Activated CD4-positive, alpha-beta T cell treated with anti-CD3 and anti-CD28 coated beads, Interleukin-2, amount 10 ng/mL, durations not matched to agents 24 days and 14 days (primary cell): ENCODE results near the gene TNPO1. TPM values are rescaled to one million over a fixed set of nuclear protein-coding genes. Genes with fewer than 3 reads are reported as not detected.

Experiments used
- DNase-seq: peaks from one replicate; pipeline ENCODE4 v3.0.0; 2022
- H3K27ac Mint-ChIP-seq: one replicate; pipeline ENCODE4 v1.8.0; 2022; ENCODE audit warnings: mild to moderate bottlenecking, mixed read lengths
- H3K27me3 Mint-ChIP-seq: one replicate; pipeline ENCODE4 v1.8.0; 2022; ENCODE audit warnings: mixed read lengths
- H3K36me3 Mint-ChIP-seq: one replicate; pipeline ENCODE4 v1.8.0; 2022; ENCODE audit warnings: low read depth, mild to moderate bottlenecking, mixed read lengths
- H3K4me1 Mint-ChIP-seq: one replicate; pipeline ENCODE4 v1.8.0; 2021; ENCODE audit warnings: mixed read lengths
- H3K4me3 Mint-ChIP-seq: one replicate; pipeline ENCODE4 v1.8.0; 2022; ENCODE audit warnings: mild to moderate bottlenecking, moderate library complexity, mixed read lengths
- H3K9me3 Mint-ChIP-seq: one replicate; pipeline ENCODE4 v1.8.0; 2021; ENCODE audit warnings: mixed read lengths
- intact Hi-C: fragments of 100-400 bp; cut with micrococcal nuclease; formaldehyde crosslinking; loops from one replicate; pipeline ENCODE4 v1.15.1; 2023
- total RNA-seq: library from RNA; stranded (reverse); gene quantifications from 2 replicates; pipeline ENCODE4 v1.2.3, GENCODE V29; 2022

Gene TNPO1
- total RNA-seq, 1 donor from 2014 or later = 138 TPM

GRCh38 chr5:72834924-72835323 is 18.5 kb downstream of the TNPO1 start:
- no peak overlapping the region for H3K4me3 Mint-ChIP-seq
- no peaks in the 10 kb centered on the region for H3K36me3 Mint-ChIP-seq
- H3K9me3 Mint-ChIP-seq = no peaks in the 10 kb centered on the region
- H3K27me3 Mint-ChIP-seq = peaks cover 26% of the 10 kb centered on the region
- intact Hi-C loops = no loop called here
- H3K27ac Mint-ChIP-seq = no peak overlapping the region
- no peak for DNase-seq
- no peaks in the 10 kb centered on the region for H3K4me1 Mint-ChIP-seq

DNA sequence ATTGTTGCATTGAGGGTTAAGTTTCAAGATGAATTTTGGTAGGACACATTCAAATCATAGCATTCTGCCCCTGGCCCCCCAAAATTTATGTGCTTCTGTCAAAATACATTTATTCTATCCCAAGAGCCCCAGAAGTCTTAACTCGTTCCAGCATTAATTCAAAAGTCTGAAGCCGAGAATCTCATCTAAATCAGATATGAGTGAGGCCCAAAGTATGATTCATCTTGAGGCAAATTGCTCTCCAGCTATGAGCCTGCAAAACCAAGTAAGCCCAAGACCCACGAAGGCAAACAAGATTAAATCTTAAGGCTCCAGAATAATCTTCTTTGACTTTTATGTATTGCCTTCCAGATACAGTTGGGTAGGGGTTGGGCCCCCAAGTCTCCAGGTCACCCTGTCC is 19.2 kb downstream of the TNPO1 start:
- no peak overlapping the region for H3K27ac Mint-ChIP-seq
- H3K9me3 Mint-ChIP-seq = no peaks in the 10 kb centered on the region
- intact Hi-C loops = no loop called here
- H3K4me3 Mint-ChIP-seq = no peak overlapping the region
- peaks cover 30% of the 10 kb centered on the region for H3K27me3 Mint-ChIP-seq
- no peaks in the 10 kb centered on the region for H3K36me3 Mint-ChIP-seq
- no peaks in the 10 kb centered on the region for H3K4me1 Mint-ChIP-seq
- DNase-seq = no peak

DNA sequence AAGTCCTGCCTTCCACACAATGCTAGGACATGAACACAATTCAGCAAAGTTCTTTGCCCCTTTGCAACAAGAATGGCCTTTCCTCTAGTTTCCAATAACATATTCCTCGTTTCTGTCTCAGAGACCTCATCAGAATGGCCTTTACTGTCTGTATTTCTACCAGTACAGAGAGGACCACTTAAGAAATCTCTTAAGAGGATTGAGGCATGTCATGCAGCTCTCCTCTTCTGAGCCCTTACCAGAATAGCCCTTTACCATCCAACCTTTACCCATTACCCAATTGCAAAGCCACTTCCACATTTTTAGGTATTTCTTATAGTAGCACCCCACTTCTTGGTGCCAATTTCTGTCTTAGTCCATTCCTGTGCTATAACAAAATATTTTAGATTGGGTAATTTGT is 20.3 kb downstream of the TNPO1 start:
- no peaks in the 10 kb centered on the region for H3K4me1 Mint-ChIP-seq
- peaks cover 34% of the 10 kb centered on the region for H3K27me3 Mint-ChIP-seq
- no peak overlapping the region for H3K27ac Mint-ChIP-seq
- H3K9me3 Mint-ChIP-seq = no peaks in the 10 kb centered on the region
- intact Hi-C loops = no loop called here
- H3K4me3 Mint-ChIP-seq = no peak overlapping the region
- DNase-seq = no peak
- H3K36me3 Mint-ChIP-seq = no peaks in the 10 kb centered on the region

- no peaks in the 10 kb centered on the region for H3K9me3 Mint-ChIP-seq
- no peak overlapping the region for H3K4me3 Mint-ChIP-seq
- no peak overlapping the region for H3K27ac Mint-ChIP-seq
- DNase-seq = no peak
- H3K36me3 Mint-ChIP-seq = no peaks in the 10 kb centered on the region
- intact Hi-C loops = loop anchor here (2.0 kb wide), 1 partner anchor 19 kb away; no protein-coding TSS in a partner anchor
- peaks cover 31% of the 10 kb centered on the region for H3K27me3 Mint-ChIP-seq
- H3K4me1 Mint-ChIP-seq = no peaks in the 10 kb centered on the region
These were observed 21.1 kb downstream of the TNPO1 start for GRCh38 chr5:72837524-72838096.

GRCh38 chr5:72840041-72840440 is 23.6 kb downstream of the TNPO1 start:
- Mint-ChIP-seq H3K4me1 (peaks cover 3% of the 10 kb centered on the region), H3K36me3 (no peaks in the 10 kb centered on the region), H3K27me3 (peaks cover 45% of the 10 kb centered on the region), H3K9me3 (no peaks in the 10 kb centered on the region), H3K27ac (no peak overlapping the region), H3K4me3 (no peak overlapping the region)
- DNase-seq = no peak
- intact Hi-C loops = no loop called here

DNA sequence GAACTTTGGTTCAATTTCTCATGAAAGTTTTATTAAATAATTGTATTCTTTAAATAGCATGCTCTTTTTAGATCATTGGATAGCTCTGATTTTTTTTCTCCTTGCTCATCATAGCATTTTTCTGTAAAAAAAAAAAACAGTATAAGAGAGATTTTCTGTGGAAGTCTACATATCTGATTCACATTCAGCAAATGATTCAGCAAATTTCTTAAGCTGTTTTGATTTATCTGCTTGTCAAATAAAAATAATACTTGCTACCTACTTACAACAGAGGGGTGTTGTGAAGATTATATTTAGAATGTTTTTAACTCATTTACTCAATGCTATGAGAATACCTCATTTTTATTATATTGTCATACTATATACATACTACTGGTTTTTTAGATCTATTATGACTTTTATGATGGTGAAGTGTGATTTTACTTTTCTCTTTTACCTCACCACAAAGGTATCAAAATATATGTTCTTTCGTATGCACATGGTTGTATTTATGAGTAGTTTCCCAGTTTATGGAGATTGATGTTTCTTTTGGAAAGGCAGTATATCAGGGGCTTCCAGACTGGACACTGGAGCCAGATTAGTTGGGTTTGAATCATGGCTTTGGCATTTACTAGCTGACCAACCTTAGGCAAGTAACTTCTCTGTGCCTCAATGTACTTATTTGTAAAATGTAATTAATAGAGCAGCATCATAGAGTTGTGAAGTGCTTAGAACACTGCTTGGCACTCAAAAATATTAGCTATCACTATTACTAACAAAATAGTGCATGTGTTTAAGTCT is 25.5 kb downstream of the TNPO1 start:
- intact Hi-C loops = no loop called here
- Mint-ChIP-seq H3K4me1 (peaks cover 4% of the 10 kb centered on the region), H3K36me3 (no peaks in the 10 kb centered on the region), H3K9me3 (no peaks in the 10 kb centered on the region), H3K27ac (no peak overlapping the region), H3K4me3 (no peak overlapping the region), H3K27me3 (peaks cover 44% of the 10 kb centered on the region)
- no peak for DNase-seq

DNA sequence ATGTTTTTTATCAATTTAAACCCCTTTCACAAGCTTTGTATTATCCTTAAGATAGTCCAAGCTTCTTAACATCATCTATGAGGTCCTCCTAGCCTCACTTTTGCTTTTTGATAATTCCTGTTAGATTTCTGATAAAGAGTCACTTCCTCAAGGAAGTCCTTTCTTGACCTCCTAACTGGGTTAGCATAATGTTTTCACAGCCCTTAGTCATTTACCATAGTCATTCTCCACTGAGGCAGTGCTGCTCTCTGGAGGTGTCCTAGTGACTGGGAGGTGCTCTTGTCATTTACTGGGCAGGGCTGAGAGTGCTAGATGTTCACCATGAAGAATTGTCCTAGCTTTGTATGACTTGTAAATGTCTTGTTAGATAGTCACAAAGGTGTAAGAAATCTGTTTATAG is 26.4 kb downstream of the TNPO1 start:
- no peak for DNase-seq
- Mint-ChIP-seq H3K9me3 (no peaks in the 10 kb centered on the region), H3K4me3 (no peak overlapping the region), H3K36me3 (peaks cover under 1% of the 10 kb centered on the region), H3K27me3 (peaks cover 41% of the 10 kb centered on the region), H3K4me1 (peaks cover 7% of the 10 kb centered on the region), H3K27ac (no peak overlapping the region)
- intact Hi-C loops = no loop called here

GRCh38 chr5:72844218-72844603 is 27.8 kb downstream of the TNPO1 start:
- Mint-ChIP-seq H3K27ac (no peak overlapping the region), H3K4me3 (no peak overlapping the region), H3K4me1 (peaks cover 11% of the 10 kb centered on the region), H3K36me3 (peaks cover 9% of the 10 kb centered on the region), H3K27me3 (peaks cover 35% of the 10 kb centered on the region), H3K9me3 (no peaks in the 10 kb centered on the region)
- intact Hi-C loops = no loop called here
- DNase-seq = no peak

GRCh38 chr5:72845889-72846288 is 29.4 kb downstream of the TNPO1 start:
- Mint-ChIP-seq H3K4me1 (peaks cover 21% of the 10 kb centered on the region), H3K4me3 (no peak overlapping the region), H3K9me3 (no peaks in the 10 kb centered on the region), H3K27ac (no peak overlapping the region), H3K36me3 (peaks cover 17% of the 10 kb centered on the region), H3K27me3 (peaks cover 26% of the 10 kb centered on the region)
- intact Hi-C loops = no loop called here
- DNase-seq = no peak

DNA sequence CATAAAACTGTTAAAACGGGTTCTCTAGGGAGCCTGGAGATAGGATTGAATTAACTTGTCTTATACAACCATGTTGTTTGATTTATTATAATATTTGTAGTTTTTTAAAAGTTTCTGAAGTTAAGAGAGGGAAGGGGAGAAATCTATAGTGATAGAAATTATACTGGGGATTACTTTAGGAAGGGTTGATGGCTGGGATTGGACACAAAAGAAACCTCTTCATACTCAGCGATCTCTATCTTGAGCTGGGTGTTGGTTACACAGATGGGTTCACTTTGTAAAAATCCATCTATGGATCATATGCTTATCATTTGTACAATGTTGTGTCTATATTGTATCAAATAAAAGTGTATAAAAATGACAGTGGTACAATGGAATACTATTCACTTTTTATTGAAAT is 30.0 kb downstream of the TNPO1 start:
- no peak for DNase-seq
- Mint-ChIP-seq H3K36me3 (peaks cover 18% of the 10 kb centered on the region), H3K27ac (no peak overlapping the region), H3K4me1 (peaks cover 24% of the 10 kb centered on the region), H3K4me3 (no peak overlapping the region), H3K9me3 (no peaks in the 10 kb centered on the region), H3K27me3 (peaks cover 23% of the 10 kb centered on the region)
- intact Hi-C loops = no loop called here

DNA sequence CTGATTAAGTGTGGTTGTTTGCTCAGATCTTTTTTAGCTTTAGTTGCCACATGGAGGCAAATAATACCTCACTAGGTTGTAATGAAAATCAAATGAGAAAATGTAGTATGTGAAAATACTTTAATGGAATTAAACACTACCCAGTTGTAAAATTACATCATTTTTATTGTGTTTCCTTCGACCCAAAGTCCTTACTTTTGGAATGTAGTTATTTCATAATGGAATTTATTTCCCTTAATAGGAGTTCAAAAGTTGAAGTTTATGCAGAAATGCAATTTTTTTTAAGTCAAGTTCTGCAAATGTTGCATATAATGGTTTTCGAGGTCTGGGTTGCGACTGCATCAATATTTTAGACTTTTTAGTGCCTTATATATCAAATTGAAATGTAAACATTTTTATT is 31.0 kb downstream of the TNPO1 start:
- peaks cover 29% of the 10 kb centered on the region for H3K4me1 Mint-ChIP-seq
- H3K4me3 Mint-ChIP-seq = peak overlapping the region; percentile 99
- intact Hi-C loops = no loop called here
- H3K9me3 Mint-ChIP-seq = no peaks in the 10 kb centered on the region
- H3K36me3 Mint-ChIP-seq = peaks cover 23% of the 10 kb centered on the region
- H3K27me3 Mint-ChIP-seq = peaks cover 22% of the 10 kb centered on the region
- no peak for DNase-seq
- no peak overlapping the region for H3K27ac Mint-ChIP-seq

DNA sequence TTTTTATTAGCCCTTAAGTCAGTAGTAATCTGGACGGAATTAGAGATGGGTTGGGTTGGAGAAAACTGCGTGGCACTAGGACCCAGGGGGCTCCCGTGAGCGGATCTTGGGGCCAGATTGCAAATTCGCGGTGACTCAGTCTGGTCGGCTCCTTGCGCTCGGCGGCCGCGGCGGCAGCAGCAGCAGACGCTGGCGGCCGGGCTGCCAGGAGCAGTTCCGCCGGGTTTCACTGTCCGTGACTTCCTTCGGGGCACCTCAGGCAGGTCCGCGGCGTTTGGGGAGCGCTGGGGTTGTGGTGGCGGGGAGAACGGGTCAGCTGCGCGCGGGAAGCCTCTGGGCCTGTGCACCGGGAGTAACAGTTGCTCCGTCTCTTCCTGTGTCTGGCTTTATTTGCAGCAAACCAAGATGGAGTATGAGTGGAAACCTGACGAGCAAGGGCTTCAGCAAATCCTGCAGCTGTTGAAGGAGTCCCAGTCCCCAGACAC is 31.6 kb downstream of the TNPO1 start:
- DNase-seq = peak; percentile 95
- Mint-ChIP-seq H3K9me3 (no peaks in the 10 kb centered on the region), H3K27me3 (peaks cover 18% of the 10 kb centered on the region), H3K27ac (peak overlapping the region; percentile 99), H3K4me1 (peaks cover 29% of the 10 kb centered on the region), H3K4me3 (peak overlapping the region; percentile 99), H3K36me3 (peaks cover 27% of the 10 kb centered on the region)
- intact Hi-C loops = loop anchor here (1.0 to 2.0 kb wide), 5 partner anchors 25 to 540 kb away; partner anchors contain the start of genes FCHO2 and TNPO1

DNA sequence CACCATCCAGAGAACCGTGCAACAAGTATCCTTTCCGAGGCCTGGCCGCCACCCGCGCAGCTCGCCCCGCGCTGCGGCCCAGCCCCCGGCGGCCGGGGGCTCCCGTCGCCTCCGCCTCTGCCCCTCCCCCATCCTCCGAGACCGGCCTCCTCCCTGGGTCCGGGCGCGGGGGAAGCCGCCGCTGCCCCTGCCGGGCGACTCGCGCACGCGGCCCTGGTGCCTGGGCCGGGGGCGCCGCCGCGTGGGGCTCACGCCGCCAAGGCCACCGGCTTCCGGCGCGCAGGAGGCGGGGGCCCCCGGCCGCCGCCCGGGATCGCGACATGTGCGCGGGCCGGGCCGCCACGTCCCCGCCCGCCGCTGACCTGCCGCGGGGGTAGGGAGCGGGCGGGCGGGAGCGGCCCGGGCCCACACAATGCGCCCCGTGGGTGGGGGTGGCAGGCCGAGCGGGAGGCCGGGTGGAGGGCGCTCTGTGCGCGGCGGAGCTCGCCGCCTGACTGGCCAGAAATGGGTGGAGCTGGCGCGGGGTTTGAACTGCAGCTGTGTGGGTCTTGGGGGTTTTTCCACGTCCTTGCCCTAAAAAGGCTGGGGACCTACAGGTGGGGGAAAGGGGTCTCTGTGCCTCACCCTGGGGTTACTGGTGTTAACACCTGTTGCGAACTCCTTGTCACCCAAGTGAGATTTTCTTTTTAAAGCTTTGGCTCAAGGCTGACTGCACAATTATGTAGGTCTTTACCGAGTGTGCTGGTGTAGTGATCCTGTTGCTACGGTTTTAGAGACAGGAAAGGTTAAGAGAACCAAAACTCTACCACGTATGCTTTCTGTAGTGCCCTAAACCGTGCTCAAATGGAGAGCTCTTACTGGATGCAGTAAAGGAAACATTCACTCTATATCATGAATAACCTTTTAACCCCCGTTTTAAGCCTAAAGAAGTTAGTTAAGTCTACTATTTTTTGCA is 32.3 kb downstream of the TNPO1 start:
- Mint-ChIP-seq H3K9me3 (no peaks in the 10 kb centered on the region), H3K4me3 (peak overlapping the region; percentile 99), H3K27me3 (peaks cover 16% of the 10 kb centered on the region), H3K36me3 (peaks cover 34% of the 10 kb centered on the region), H3K4me1 (peaks cover 36% of the 10 kb centered on the region), H3K27ac (peak overlapping the region; percentile 99)
- intact Hi-C loops = loop anchor here (1.0 to 2.0 kb wide), 5 partner anchors 24 to 540 kb away; partner anchors contain the start of genes FCHO2 and TNPO1
- DNase-seq = peak; percentile 86
